Left renal cortex interstitium (tissue), 4 donors: ENCODE data around the gene OGG1. TPM values are rescaled to one million over a fixed set of nuclear protein-coding genes. Genes with fewer than 3 reads are reported as not detected.
A peak's percentile ranks its signal among the peaks of the same experiment; 100 is the strongest.

Source experiments
- DNase-seq, 4 donors: peaks; one replicate each; pipeline ENCODE4 v3.0.0-alpha.2; 2013; ENCODE audit warnings: low read depth in 4 of 4, low spot score in 2 of 4, missing footprints in 1 of 4
- polyA plus RNA-seq, 4 donors: library from polyadenylated mRNA; unstranded; fragments of 120-200 nt; gene quantifications; one replicate each; pipeline ENCODE4 v1.2.1, GENCODE V29; 2013; ENCODE audit not compliant: insufficient read length in 4 of 4

The OGG1 gene
- polyA plus RNA-seq, 4 donors = 47.5 to 82.6 (median 57.0) TPM

GRCh38 chr3:9781978-9782603 is 32.3 kb downstream of the OGG1 start:
- DNase-seq = no peak

GRCh38 chr3:9782770-9783169 is 33.0 kb downstream of the OGG1 start:
- no peak for DNase-seq

GRCh38 chr3:9783954-9784353 is 34.2 kb downstream of the OGG1 start:
- DNase-seq = no peak

GRCh38 chr3:9784965-9785364 is 35.2 kb downstream of the OGG1 start:
- no peak for DNase-seq

GRCh38 chr3:9785602-9786001 is 35.9 kb downstream of the OGG1 start:
- DNase-seq = no peak

GRCh38 chr3:9786209-9786739 is 36.5 kb downstream of the OGG1 start:
- no peak for DNase-seq

- no peak for DNase-seq
Measured at GRCh38 chr3:9786825-9787669, 37.3 kb downstream of the OGG1 start.

GRCh38 chr3:9787714-9788113 is 38.0 kb downstream of the OGG1 start:
- no peak for DNase-seq

- no peak for DNase-seq
Measured at GRCh38 chr3:9791127-9791526, 41.4 kb downstream of the OGG1 start.

- no peak for DNase-seq
Measured at GRCh38 chr3:9791790-9792404, 42.1 kb downstream of the OGG1 start.

GRCh38 chr3:9792405-9793160 is 42.8 kb downstream of the OGG1 start, which contains the start of the genes ARPC4 and TADA3:
ARPC4 (plus strand) TSS chr3:9793082; CDS start chr3:9793122, 40 bp downstream.
TADA3 (minus strand) TSS chr3:9792473; CDS start chr3:9791466, 1,007 bp downstream.
- peak; percentile 91 to 100 (median 98) for DNase-seq

- no peak for DNase-seq
Measured at GRCh38 chr3:9793161-9793781, 43.5 kb downstream of the OGG1 start.

GRCh38 chr3:9794400-9794799 is 44.6 kb downstream of the OGG1 start:
- DNase-seq = no peak

- no peak for DNase-seq
Measured at GRCh38 chr3:9795207-9795606, 45.5 kb downstream of the OGG1 start.

GRCh38 chr3:9797196-9797945 is 47.6 kb downstream of the OGG1 start:
- DNase-seq = no peak

- DNase-seq = no peak
Measured at GRCh38 chr3:9800529-9800928, 50.8 kb downstream of the OGG1 start.

- no peak for DNase-seq
Measured at GRCh38 chr3:9803494-9803893, 53.7 kb downstream of the OGG1 start.

GRCh38 chr3:9804996-9805395 is 55.2 kb downstream of the OGG1 start:
- no peak for DNase-seq

GRCh38 chr3:9806137-9806536 is 56.4 kb downstream of the OGG1 start:
- DNase-seq = no peak
